Measurements from ENCODE around the gene JAKMIP3.

JAKMIP3 gene

DNA sequence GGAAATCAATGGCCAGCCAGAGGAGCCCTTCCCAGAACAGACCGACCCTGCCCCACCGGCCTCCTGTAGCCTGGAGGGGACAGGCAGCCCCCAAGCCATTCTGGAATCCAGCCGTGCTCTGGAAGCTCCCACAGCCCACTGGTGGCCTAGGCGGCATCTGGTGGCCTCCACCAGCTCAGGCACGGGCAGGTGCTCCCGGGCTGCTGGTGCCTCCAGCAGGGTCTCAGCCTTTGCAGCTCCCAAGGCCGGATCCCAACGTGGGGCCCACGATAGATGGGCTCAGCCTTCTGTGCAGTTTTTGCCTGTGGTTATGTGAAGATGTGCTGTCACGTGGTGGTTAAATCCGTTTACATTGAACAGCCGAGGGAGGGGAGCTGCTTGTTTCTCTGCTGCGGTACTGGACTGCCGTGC lies 44.4 kb downstream of the JAKMIP3 start:
- no peak for DNase-seq (ENCODE audit: low read depth in 2 of 3, low spot score in 2 of 3)

DNA sequence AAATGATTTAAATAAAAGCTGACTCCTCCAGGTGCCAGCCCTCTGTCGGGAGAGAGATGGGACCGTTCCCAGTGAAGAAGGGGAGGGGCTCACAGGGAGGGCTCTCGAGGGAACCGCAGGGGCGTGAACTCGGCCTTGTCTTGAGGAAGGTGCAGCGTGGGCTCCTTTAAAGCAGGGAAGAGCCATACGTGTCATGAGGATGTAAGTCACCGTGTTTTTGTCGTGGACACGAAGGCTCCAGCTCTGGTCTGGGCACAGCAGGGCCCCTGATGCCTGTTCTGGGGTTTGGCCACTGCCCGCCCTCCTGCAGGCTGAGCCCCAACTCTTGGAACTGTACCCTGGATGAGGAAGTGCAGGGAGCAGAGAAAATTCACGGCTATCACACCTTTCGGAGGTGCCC lies 45.0 kb downstream of the JAKMIP3 start:
- DNase-seq (ENCODE audit: low read depth in 2 of 3, low spot score in 2 of 3): no peak

DNA sequence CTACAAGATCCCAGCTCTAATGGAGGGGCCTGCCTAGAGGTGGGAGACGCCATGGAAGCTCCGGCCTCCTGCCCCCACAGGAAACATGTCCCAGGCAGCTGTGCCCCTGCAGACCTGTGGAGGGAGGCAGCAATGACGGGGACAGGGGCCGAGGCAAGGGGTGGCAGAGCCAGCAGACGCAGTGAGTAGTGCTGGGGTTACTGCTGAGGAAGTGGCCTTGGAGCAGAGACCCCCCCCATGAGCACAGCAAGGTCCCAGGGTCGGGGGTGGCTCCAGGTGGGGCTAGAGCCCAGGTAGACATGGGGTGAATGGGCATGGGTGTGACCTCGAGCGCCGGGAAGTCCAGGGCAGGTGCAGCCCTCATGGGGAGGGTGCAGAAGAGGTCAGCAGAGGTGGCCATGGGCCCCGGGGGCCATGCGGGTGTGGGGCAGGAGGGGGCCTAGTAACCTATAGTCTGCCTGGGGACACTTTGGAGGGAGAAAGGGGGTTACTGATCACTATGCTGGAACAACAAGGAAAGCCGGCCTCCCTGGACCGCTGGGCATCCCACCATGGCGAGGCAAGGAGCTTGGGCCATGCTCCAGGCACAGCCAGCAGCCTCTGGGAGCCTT lies 45.5 kb downstream of the JAKMIP3 start:
- no peak for DNase-seq (ENCODE audit: low read depth in 2 of 3, low spot score in 2 of 3)

DNA sequence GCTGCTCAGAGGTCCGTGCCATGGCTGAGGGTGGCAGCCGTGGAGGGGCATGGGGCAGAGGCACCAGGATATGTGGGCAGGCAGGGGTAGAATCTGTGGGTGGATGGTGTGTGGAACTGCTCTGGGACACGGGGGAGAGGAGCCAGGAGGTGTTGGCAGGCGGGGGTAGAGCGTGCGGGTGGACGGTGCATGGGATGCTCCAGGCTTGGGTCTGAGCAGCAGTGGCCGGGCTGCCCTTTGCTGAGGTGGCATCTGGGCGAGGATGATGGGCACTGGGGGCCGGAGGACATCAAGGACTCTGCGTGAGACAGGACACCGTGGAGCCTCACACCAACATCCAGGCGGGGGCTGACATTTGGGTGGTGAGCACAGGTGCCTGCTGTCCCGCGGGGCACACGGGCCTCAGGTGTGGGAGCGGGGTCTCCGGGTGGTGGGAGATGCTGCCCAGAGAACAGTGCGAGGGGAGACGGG lies 46.2 kb downstream of the JAKMIP3 start:
- no peak for DNase-seq (ENCODE audit: low read depth in 2 of 3, low spot score in 2 of 3)

DNA sequence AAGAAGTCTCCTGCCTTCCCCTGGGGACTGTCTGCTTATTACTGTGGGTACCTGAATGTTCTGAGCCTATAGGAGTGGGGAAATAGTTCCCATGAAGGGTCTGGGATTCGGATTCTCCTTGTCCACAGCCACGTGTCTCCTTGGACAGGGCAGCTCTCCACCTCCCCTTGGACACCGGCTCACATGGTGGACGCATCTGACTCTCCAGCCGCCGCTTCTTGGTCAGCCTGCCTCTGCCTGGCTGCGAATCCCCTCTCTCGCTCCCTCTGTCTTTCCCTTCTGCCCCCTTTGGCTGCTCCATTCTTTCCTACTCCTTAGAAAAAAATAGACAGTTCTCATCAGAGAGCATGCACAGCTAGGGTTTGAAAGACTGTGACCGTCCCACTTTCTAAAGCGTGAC lies 46.9 kb downstream of the JAKMIP3 start:
- DNase-seq (ENCODE audit: low read depth in 2 of 3, low spot score in 2 of 3): no peak

DNA sequence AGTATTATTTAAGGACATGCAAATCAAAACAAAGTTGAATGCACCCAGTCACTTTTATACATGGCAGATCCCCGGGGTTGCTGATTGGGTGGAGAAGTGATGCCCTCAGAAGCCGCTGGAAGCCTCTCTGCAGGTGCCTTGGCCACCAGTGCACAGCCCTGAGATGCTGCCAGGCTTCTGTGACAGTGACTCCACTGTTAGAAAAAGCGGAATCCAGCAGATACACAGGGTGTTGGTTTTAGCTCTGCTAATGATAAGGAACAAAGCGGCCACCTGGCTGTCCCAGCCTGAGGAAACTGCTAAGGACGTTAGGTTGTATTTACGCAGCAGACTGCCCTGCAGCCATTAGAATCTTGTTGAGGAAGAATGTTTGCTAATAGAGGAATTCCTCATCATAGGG lies 47.5 kb downstream of the JAKMIP3 start:
- DNase-seq (ENCODE audit: low read depth in 2 of 3, low spot score in 2 of 3): no peak

DNA sequence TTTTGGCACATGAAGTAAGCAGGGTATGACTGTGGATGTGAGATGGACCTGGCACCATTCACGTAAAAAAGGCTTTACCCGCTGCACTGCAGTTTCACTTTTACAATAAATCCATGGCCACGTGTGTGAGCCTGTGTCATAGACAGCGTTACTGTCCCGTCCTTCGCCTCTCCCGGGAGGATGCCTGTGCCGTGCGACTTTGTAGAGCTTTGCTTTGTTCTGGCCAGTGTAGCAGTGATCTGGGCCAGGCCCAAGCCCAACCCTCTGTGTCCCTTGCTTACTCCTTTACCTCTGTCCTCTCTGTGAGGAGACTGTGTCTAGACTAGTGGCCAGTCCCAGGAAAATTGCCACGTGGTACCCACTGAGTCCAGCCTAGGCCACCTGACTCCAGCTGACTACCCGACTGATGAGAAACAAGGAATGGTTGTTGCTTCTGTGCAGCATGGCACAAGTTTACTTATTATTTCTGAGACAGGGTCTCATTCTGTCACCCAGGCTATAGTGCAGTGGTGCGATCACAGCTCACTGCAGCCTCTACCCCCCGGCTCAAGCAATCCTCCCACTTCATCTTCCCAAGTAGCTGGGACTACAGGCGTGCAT lies 48.1 kb downstream of the JAKMIP3 start:
- no peak for DNase-seq (ENCODE audit: low read depth in 2 of 3, low spot score in 2 of 3)

DNA sequence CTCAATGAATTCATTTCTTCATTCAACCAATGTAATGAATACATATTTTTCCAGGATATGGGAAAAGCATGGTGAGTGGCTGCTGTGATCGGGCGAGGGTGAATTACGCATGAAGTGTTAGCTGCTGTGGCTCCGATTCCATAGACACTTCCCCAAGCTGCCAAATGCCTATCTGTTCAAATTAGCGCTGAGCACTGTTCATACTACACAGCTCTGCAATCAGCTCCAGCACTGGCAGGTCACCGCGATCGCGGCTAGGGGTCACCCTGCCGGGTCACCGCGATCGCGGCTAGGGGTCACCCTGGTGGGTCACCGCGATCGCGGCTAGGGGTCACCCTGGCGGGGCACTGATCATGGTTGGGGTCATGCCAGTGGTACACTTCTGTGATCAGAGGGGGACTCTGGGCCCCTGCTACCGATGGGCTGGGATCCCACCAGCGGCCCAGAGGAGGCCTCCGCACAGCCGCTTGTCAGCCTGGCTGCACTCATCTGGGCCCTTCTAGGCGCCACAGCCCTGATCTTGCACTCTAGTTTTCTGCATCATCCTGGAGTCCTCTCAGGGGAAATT lies 49.3 kb downstream of the JAKMIP3 start:
- no peak for DNase-seq (ENCODE audit: low read depth in 2 of 3, low spot score in 2 of 3)

Measured in activated CD8-positive, alpha-beta memory T cell treated with anti-CD3 and anti-CD28 coated beads for 48 hours (primary cell).